Fibroblast of skin of right quadriceps (primary cell): ENCODE data around the gene ALG6.
"Not testable (repeated sequence)": the region's sequence is repeated elsewhere in the genome, so short reads cannot be mapped to it uniquely, and the experiment has no call there.

Source experiments
- DNase-seq: peaks from one replicate; pipeline ENCODE4 v3.0.0-alpha.2; 2013

The ALG6 gene

GRCh38 chr1:63418101-63418500 is 50.7 kb downstream of the ALG6 start:
- DNase-seq = no peak

GRCh38 chr1:63420746-63421145 is 53.3 kb downstream of the ALG6 start:
- not testable (repeated sequence) for DNase-seq

GRCh38 chr1:63423649-63424048 is 56.2 kb downstream of the ALG6 start:
- no peak for DNase-seq

GRCh38 chr1:63428815-63429214 is 61.4 kb downstream of the ALG6 start:
- DNase-seq = no peak

GRCh38 chr1:63429281-63429680 is 61.9 kb downstream of the ALG6 start:
- no peak for DNase-seq

- peak; percentile 10 for DNase-seq
Observed at GRCh38 chr1:63435161-63435560, 67.7 kb downstream of the ALG6 start.

GRCh38 chr1:63442141-63442475 is 74.7 kb downstream of the ALG6 start:
- DNase-seq = peak; percentile 23

- peak; percentile 47 for DNase-seq
Observed at GRCh38 chr1:63448731-63449246, 81.4 kb downstream of the ALG6 start.

GRCh38 chr1:63450416-63450815 is 83.0 kb downstream of the ALG6 start:
- DNase-seq = no peak

- DNase-seq = no peak
Observed at GRCh38 chr1:63453232-63453631, 85.8 kb downstream of the ALG6 start.

- peak; percentile 11 for DNase-seq
Observed at GRCh38 chr1:63454269-63454668, 86.8 kb downstream of the ALG6 start.

GRCh38 chr1:63458750-63459149 is 91.3 kb downstream of the ALG6 start:
- no peak for DNase-seq

- no peak for DNase-seq
Observed at GRCh38 chr1:63461661-63462230, 94.3 kb downstream of the ALG6 start.

GRCh38 chr1:63463248-63463647 is 95.8 kb downstream of the ALG6 start:
- peak; percentile 13 for DNase-seq

GRCh38 chr1:63466181-63466580 is 98.8 kb downstream of the ALG6 start:
- DNase-seq = no peak

GRCh38 chr1:63466759-63467158 is 99.3 kb downstream of the ALG6 start:
- DNase-seq = no peak

GRCh38 chr1:63468683-63469082 is 101.3 kb downstream of the ALG6 start:
- not testable (repeated sequence) for DNase-seq

GRCh38 chr1:63475761-63476160 is 108.3 kb downstream of the ALG6 start:
- DNase-seq = peak; percentile 5

GRCh38 chr1:63480057-63480456 is 112.6 kb downstream of the ALG6 start:
- DNase-seq = no peak

- no peak for DNase-seq
Observed at GRCh38 chr1:63486629-63487028, 119.2 kb downstream of the ALG6 start.

- peak; percentile 2 for DNase-seq
Observed at GRCh38 chr1:63487336-63488065, 120.1 kb downstream of the ALG6 start.
